ENCODE results near the gene GALNT1.

GRCh38 chr18:35662293-35663062, 80.9 kb downstream of the GALNT1 start:
- TF ChIP-seq, protein P1, sequence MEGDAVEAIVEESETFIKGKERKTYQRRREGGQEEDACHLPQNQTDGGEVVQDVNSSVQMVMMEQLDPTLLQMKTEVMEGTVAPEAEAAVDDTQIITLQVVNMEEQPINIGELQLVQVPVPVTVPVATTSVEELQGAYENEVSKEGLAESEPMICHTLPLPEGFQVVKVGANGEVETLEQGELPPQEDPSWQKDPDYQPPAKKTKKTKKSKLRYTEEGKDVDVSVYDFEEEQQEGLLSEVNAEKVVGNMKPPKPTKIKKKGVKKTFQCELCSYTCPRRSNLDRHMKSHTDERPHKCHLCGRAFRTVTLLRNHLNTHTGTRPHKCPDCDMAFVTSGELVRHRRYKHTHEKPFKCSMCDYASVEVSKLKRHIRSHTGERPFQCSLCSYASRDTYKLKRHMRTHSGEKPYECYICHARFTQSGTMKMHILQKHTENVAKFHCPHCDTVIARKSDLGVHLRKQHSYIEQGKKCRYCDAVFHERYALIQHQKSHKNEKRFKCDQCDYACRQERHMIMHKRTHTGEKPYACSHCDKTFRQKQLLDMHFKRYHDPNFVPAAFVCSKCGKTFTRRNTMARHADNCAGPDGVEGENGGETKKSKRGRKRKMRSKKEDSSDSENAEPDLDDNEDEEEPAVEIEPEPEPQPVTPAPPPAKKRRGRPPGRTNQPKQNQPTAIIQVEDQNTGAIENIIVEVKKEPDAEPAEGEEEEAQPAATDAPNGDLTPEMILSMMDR (IDR thresholded peaks at IDR 0.05) = no peak
- TF ChIP-seq EP300 (IDR thresholded peaks at IDR 0.05) = no peak
- no peak for TF ChIP-seq POLR2A (IDR thresholded peaks at IDR 0.05)
- TF ChIP-seq POLR2AphosphoS5 (IDR thresholded peaks at IDR 0.05) = no peak
